Fibroblast of the aortic adventitia (primary cell): ENCODE measurements around the gene YOD1. TPM values are rescaled to one million over a fixed set of nuclear protein-coding genes. Genes with fewer than 3 reads are reported as not detected.

ENCODE experiments used
- DNase-seq: peaks from one replicate; pipeline ENCODE4 v3.0.0-alpha.2; 2010; ENCODE audit warnings: low read depth
- H3K4me3 ChIP-seq: 2 replicates; pipeline ENCODE4 v1.5.1; 2011; ENCODE audit warnings: low read depth, mild to moderate bottlenecking, control low read depth, low read length, moderate library complexity
- CTCF ChIP-seq: IDR thresholded peaks from 2 replicates; pipeline ENCODE4 v1.5.1; 2011; ENCODE audit warnings: mild to moderate bottlenecking, low read length, control low read depth, inconsistent platforms; ENCODE audit not compliant: insufficient read depth
- total RNA-seq: library from RNA; depleted of rRNA; stranded (reverse); fragments of >200 nt; gene quantifications from 2 replicates; pipeline ENCODE4 v1.2.3, GENCODE V29; 2012; ENCODE audit warnings: low replicate concordance

The YOD1 gene
- total RNA-seq, 1 donor, result 10.1 TPM

GRCh38 chr1:207031632-207032264 lies 19.3 kb downstream of the YOD1 start:
- no peak for DNase-seq
- TF ChIP-seq CTCF, result no peak
- H3K4me3 ChIP-seq, result no peak overlapping the region

GRCh38 chr1:207031016-207031415 lies 20.0 kb downstream of the YOD1 start:
- no peak for DNase-seq
- no peak overlapping the region for H3K4me3 ChIP-seq
- no peak for TF ChIP-seq CTCF

DNA sequence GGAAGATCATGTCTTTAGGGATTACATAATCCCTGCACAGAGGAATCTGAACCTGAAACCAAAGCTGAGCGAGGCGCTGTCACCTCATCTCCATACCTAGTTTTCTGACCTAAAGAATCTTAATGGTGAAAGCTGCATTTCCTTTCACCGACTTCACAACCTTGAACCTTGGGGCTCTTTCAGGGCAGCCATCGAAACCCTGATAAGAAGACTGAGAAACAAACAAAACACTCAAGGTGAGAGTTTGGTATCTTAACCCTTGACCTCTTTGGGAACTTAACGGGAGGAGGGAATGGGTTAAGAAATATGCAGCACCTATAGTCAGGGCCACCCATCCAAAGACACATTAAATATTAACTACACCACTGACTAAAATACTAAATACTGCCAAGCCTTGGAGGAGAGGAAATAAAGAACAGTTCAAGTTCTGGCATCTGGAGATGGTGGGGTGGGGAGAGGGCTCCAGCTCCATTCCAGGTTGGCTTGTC lies 20.4 kb downstream of the YOD1 start:
- no peak for DNase-seq
- TF ChIP-seq CTCF, result no peak
- no peak overlapping the region for H3K4me3 ChIP-seq

DNA sequence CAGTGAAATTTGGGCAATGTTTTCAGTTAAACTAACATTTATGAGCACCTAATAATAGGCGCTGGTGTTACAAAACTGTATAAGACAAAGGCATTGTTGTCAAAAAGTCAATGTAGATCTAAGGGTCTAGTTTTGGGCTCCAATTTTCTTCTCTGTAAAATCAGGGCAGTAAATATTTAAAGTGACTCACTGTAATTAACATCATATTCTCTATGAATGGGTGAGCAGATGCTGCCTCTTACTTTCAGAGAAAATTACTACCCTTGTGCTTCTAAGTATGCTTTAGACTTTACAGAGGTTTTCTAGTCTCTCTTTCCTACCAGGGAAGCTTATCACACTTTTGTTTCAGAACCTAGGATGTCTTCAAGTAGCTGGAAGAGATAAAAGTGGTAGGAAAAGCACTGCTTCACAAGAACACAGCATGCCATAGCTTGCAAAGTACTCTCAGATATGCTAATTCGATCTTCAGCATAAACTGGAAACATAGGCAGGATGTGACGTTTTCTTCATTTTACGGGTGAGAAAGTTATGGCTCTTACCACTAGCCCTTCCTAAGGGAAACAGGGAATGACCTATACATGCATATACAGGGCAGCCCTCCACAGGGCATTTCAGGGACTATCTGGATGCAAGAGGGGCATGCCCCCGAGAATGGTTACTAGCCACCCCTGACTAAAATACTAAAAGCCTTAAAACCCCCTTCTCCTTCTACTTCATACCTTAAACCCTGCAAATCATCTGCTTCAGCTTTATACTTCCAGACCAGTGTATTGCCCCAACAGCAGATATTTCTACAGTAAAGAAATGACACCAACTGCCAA lies 21.1 kb downstream of the YOD1 start:
- no peak for TF ChIP-seq CTCF
- no peak for DNase-seq
- no peak overlapping the region for H3K4me3 ChIP-seq

- TF ChIP-seq CTCF, result no peak
- no peak overlapping the region for H3K4me3 ChIP-seq
- no peak for DNase-seq
Observed at GRCh38 chr1:207028884-207029650, 21.9 kb downstream of the YOD1 start.

DNA sequence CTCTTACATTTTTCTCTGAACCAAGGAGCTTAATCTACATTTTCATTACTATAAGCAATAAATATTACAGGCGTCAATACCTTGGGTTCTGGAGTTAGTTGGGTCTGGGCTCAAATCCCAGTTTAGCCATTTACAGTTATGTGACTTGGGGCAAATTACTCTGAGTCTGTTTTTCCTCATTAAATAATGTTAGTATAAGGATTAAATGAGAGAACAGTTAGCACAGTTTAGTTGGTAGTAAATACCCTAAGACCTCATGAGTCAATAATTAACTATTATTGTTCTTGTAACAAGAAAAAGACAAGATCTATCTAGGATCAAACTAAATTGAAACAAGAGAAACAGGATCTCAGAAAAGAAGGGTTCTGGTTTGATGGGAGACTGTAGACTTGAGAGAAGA lies 23.1 kb downstream of the YOD1 start:
- no peak for DNase-seq
- no peak for TF ChIP-seq CTCF
- H3K4me3 ChIP-seq, result no peak overlapping the region
